Measurements from ENCODE around the gene COL17A1.

The COL17A1 gene

GRCh38 chr10:104099269-104099668 lies 13.6 kb upstream of the COL17A1 start:
- H3K4me3 ChIP-seq (ENCODE audit: low read depth, low read length), result no peak overlapping the region
- no peak for TF ChIP-seq CTCF (IDR thresholded peaks at IDR 0.05; ENCODE audit: borderline replicate concordance, insufficient read depth, low read depth, low read length)

- TF ChIP-seq CTCF (IDR thresholded peaks at IDR 0.05; ENCODE audit: borderline replicate concordance, insufficient read depth, low read depth, low read length), result no peak
- no peak overlapping the region for H3K4me3 ChIP-seq (ENCODE audit: low read depth, low read length)
Measured at GRCh38 chr10:104098358-104098925, 12.8 kb upstream of the COL17A1 start.

- no peak overlapping the region for H3K4me3 ChIP-seq (ENCODE audit: low read depth, low read length)
- TF ChIP-seq CTCF (IDR thresholded peaks at IDR 0.05; ENCODE audit: borderline replicate concordance, insufficient read depth, low read depth, low read length), result no peak
Measured at GRCh38 chr10:104096692-104097091, 11.0 kb upstream of the COL17A1 start.

- no peak for TF ChIP-seq CTCF (IDR thresholded peaks at IDR 0.05; ENCODE audit: borderline replicate concordance, insufficient read depth, low read depth, low read length)
- no peak overlapping the region for H3K4me3 ChIP-seq (ENCODE audit: low read depth, low read length)
Measured at GRCh38 chr10:104092749-104093148, 7.1 kb upstream of the COL17A1 start.

- no peak for TF ChIP-seq CTCF (IDR thresholded peaks at IDR 0.05; ENCODE audit: borderline replicate concordance, insufficient read depth, low read depth, low read length)
- H3K4me3 ChIP-seq (ENCODE audit: low read depth, low read length), result no peak overlapping the region
Measured at GRCh38 chr10:104090611-104091010, 4.9 kb upstream of the COL17A1 start.

GRCh38 chr10:104089621-104090020 lies 3.9 kb upstream of the COL17A1 start:
- TF ChIP-seq CTCF (IDR thresholded peaks at IDR 0.05; ENCODE audit: borderline replicate concordance, insufficient read depth, low read depth, low read length), result no peak

GRCh38 chr10:104088239-104088638 lies 2.6 kb upstream of the COL17A1 start:
- H3K4me3 ChIP-seq (ENCODE audit: low read depth, low read length), result no peak overlapping the region
- no peak for TF ChIP-seq CTCF (IDR thresholded peaks at IDR 0.05; ENCODE audit: borderline replicate concordance, insufficient read depth, low read depth, low read length)

More at GRCh38 chr10:104089621-104090020, 3.9 kb upstream of the COL17A1 start:
- H3K4me3 ChIP-seq (ENCODE audit: low read depth, low read length), result no peak overlapping the region

Measured in GM12875 (cell line).